Uterus (tissue), 4 donors: ENCODE data around the gene GPR143. TPM values are rescaled to one million over a fixed set of nuclear protein-coding genes. Genes with fewer than 3 reads are reported as not detected.
"Not testable (repeated sequence)": the region's sequence is repeated elsewhere in the genome, so short reads cannot be mapped to it uniquely, and the experiment has no call there.

Experiments
- DNase-seq, 2 donors: peaks; one replicate each; pipeline ENCODE4 v3.0.0-alpha.2; 2019 to 2020
- H3K27ac ChIP-seq, 2 donors: fragments of 200-600 bp; sonication (generic); 1 replicate in 1 of 2; 2 replicates in 1 of 2; pipeline ENCODE4 v1.5.1; 2016 to 2018
- H3K27me3 ChIP-seq, 2 donors: fragments of 200-600 bp; sonication (generic); one replicate each; pipeline ENCODE4 v1.5.1; 2018 to 2019; ENCODE audit warnings: control low read depth in 1 of 2
- H3K36me3 ChIP-seq, 2 donors: fragments of 200-600 bp; sonication (generic); one replicate each; pipeline ENCODE4 v1.5.1; 2019; ENCODE audit warnings: control low read depth in 1 of 2
- H3K4me1 ChIP-seq, 2 donors: fragments of 200-600 bp; sonication (generic); one replicate each; pipeline ENCODE4 v1.5.1; 2018 to 2019; ENCODE audit warnings: control low read depth in 1 of 2
- H3K4me3 ChIP-seq, 2 donors: fragments of 200-600 bp; sonication (generic); 1 replicate in 1 of 2; 2 replicates in 1 of 2; pipeline ENCODE4 v1.5.1; 2018 to 2019; ENCODE audit warnings: mild to moderate bottlenecking in 1 of 2
- H3K9me3 ChIP-seq, 2 donors: fragments of 200-600 bp; sonication (generic); one replicate each; pipeline ENCODE4 v1.5.1; 2019; ENCODE audit warnings: control low read depth in 1 of 2
- POLR2A ChIP-seq, 2 donors: fragments of 450-650 bp; IDR thresholded peaks; one replicate each; pipeline ENCODE4 v1.6.1; 2016; ENCODE audit warnings: antibody characterized with exemption in 2 of 2, mild to moderate bottlenecking in 1 of 2, moderate library complexity in 1 of 2
- intact Hi-C: fragments of 100-400 bp; cut with DNase I; formaldehyde crosslinking; loops from one replicate; pipeline ENCODE4 v1.15.1; 2023; ENCODE audit warnings: low total_unique reads
- total RNA-seq, 4 donors: library from RNA; depleted of rRNA in 3 of 4; stranded (reverse); fragments of >200 nt in 3 of 4; gene quantifications; one replicate each; pipeline versions ENCODE4 v1.1.0 to v1.2.4, GENCODE V29; 2014 to 2023
- TF ChIP-seq, protein P1 (sequence below), 4 experiments: fragments of 200-600 bp in 2 of 4; fragments of 450-650 bp in 2 of 4; sonication (generic) in 2 of 4; IDR thresholded peaks; one replicate each; pipeline ENCODE4 v1.5.1; 2016 to 2019; ENCODE audit warnings: antibody characterized with exemption in 4 of 4, mild to moderate bottlenecking in 2 of 4, moderate library complexity in 1 of 4
- donor health status: DM: yes; HTN: yes; CAD: no.

GPR143 gene
- total RNA-seq = 1 to 10 TPM in 2 of 4 donors, under 1 TPM in 1, not detected in 1; 0.26 to 7.0 (median 2.4) TPM

GRCh38 chrX:9765737-9766097 is at the start of gene GPR143:
Gene GPR143, minus strand, starts transcription at chrX:9765847. Its CDS starts 30 bp downstream, at chrX:9765817.
- no peak for TF ChIP-seq POLR2A (IDR thresholded peaks at IDR 0.05)
- TF ChIP-seq, protein P1, sequence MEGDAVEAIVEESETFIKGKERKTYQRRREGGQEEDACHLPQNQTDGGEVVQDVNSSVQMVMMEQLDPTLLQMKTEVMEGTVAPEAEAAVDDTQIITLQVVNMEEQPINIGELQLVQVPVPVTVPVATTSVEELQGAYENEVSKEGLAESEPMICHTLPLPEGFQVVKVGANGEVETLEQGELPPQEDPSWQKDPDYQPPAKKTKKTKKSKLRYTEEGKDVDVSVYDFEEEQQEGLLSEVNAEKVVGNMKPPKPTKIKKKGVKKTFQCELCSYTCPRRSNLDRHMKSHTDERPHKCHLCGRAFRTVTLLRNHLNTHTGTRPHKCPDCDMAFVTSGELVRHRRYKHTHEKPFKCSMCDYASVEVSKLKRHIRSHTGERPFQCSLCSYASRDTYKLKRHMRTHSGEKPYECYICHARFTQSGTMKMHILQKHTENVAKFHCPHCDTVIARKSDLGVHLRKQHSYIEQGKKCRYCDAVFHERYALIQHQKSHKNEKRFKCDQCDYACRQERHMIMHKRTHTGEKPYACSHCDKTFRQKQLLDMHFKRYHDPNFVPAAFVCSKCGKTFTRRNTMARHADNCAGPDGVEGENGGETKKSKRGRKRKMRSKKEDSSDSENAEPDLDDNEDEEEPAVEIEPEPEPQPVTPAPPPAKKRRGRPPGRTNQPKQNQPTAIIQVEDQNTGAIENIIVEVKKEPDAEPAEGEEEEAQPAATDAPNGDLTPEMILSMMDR (IDR thresholded peaks at IDR 0.05) = no peak
- Histone ChIP-seq H3K4me1 (no peaks in the 10 kb centered on the region), H3K9me3 (no peaks in the 10 kb centered on the region), H3K27me3 (no peaks in the 10 kb centered on the region), H3K36me3 (no peaks in the 10 kb centered on the region), H3K4me3 (no peak within 1 kb of the TSS), H3K27ac (no peak within 1 kb of the TSS)
- DNase-seq = no peak
- intact Hi-C loops = no loop called here

GRCh38 chrX:9811086-9811485 is 45.4 kb upstream of the GPR143 start:
- DNase-seq, H3K4me1 ChIP-seq, H3K27ac ChIP-seq, H3K4me3 ChIP-seq, H3K9me3 ChIP-seq, intact Hi-C loops, H3K36me3 ChIP-seq, H3K27me3 ChIP-seq: not testable (repeated sequence)

DNA sequence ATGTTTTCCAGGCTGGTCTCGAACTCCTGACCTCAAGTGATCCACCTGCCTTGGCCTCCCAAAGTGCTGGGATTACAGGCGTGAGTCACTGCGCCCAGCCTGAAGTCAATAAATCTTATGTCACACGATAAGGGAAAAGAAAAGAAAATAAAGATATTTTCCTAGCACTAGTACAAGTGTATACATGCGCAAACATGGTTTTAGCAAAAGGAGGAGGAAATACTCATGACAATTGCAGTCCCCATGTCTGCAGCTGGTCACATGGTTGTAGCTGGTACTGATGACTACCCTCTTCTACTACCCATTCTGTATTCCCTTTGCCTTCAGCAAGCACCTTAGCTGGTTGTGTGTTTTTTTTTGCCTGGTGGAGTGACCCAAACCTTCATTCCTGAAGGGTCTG is 44.2 kb upstream of the GPR143 start:
- H3K27ac ChIP-seq, intact Hi-C loops: not testable (repeated sequence)

DNA sequence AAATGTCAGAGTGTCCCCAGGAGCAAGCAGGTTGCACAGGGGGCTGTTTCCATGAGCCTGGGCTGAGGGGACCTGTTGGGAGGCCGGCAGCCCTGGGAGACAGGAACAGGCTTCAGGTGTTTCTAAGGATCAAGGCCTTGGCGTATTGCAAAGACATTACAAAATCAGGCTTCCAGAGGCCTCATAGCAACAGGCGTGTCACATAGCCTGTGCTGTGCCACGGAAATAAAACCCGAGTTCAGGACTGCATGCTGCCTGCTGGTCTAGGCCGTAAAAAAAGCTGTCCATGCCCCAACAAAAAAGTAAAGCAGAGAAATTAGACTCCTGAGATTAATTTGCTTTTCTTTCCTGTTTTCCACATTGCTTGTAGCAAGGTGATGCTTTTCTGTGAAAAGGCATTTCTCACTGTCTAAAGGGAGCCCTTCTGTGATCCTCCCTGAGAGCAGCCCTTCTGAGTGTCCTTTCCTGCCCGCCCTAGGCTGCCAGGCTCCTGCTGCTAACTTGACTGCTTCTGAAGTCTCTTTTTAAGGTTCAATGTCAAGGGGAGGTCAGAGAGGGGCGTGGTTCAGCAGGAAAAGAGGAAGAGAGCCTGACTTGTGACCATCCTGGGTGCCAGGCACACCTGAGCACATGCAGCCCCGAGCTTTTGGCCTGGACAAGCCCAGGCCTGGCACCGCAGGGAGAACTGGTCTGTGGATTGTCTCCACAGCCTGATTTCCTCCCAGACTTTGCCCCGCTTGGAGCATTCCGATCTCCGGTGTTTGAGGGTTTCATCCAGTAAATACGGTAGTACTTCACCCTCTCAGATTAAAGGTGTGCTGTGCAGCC is 41.9 kb upstream of the GPR143 start:
- intact Hi-C loops = no loop called here
- Histone ChIP-seq H3K4me3 (no peak overlapping the region), H3K27me3 (no peaks in the 10 kb centered on the region), H3K4me1 (no peaks in the 10 kb centered on the region), H3K27ac (no peak overlapping the region), H3K36me3 (no peaks in the 10 kb centered on the region), H3K9me3 (no peaks in the 10 kb centered on the region)
- TF ChIP-seq, protein P1 (IDR thresholded peaks at IDR 0.05) = no peak
- TF ChIP-seq POLR2A (IDR thresholded peaks at IDR 0.05) = no peak
- no peak for DNase-seq

More for the DNA sequence above, 44.2 kb upstream of the GPR143 start:
- H3K4me3 ChIP-seq, H3K9me3 ChIP-seq, H3K27me3 ChIP-seq, H3K4me1 ChIP-seq, H3K36me3 ChIP-seq, DNase-seq: not testable (repeated sequence)

DNA sequence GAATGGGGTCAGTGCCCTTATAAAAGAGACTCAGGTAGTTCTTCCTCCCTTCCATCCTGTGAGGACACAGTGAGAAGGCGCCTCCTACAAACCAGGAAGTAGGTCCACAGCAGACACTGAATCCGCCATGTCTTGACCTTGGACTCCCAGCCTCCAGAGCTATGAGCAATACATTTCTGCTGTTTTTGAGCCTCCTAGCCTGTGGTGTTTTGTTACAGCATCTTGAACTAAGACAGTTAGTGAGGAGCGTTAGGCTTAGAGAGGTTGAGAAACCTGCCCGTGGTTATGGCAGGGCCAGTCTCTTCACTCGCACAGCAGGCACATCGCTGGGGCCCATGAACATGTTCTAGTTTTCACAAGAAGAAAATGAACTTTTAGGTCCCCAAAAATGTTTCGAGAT is 40.3 kb upstream of the GPR143 start:
- H3K27me3 ChIP-seq = no peaks in the 10 kb centered on the region
- H3K9me3 ChIP-seq = no peaks in the 10 kb centered on the region
- no peak overlapping the region for H3K4me3 ChIP-seq
- TF ChIP-seq, protein P1 (IDR thresholded peaks at IDR 0.05) = no peak
- TF ChIP-seq POLR2A (IDR thresholded peaks at IDR 0.05) = no peak
- no peak overlapping the region for H3K27ac ChIP-seq
- DNase-seq = no peak
- no peaks in the 10 kb centered on the region for H3K4me1 ChIP-seq
- intact Hi-C loops = no loop called here
- H3K36me3 ChIP-seq = no peaks in the 10 kb centered on the region

- TF ChIP-seq POLR2A (IDR thresholded peaks at IDR 0.05) = no peak
- TF ChIP-seq, protein P1 (IDR thresholded peaks at IDR 0.05) = no peak
- no peak for DNase-seq
- intact Hi-C loops = no loop called here
- Histone ChIP-seq H3K36me3 (no peaks in the 10 kb centered on the region), H3K4me3 (no peak overlapping the region), H3K27me3 (no peaks in the 10 kb centered on the region), H3K4me1 (no peaks in the 10 kb centered on the region), H3K9me3 (no peaks in the 10 kb centered on the region), H3K27ac (no peak overlapping the region)
Observed at GRCh38 chrX:9804444-9804843, 38.8 kb upstream of the GPR143 start.
